Urothelium cell line (cell line): ENCODE results near the gene GPR176.

Source experiments
- DNase-seq: peaks from one replicate; pipeline ENCODE4 v3.0.0; 2011; ENCODE audit warnings: low spot score, mixed read lengths
- FAIRE-seq: peaks from 2 replicates; lab custom pipeline; 2011; peaks lifted over from hg19 to GRCh38; lab: Jason Lieb, UNC

GPR176 gene

GRCh38 chr15:39860200-39860599 lies 59.9 kb downstream of the GPR176 start:
- FAIRE-seq (no peak), DNase-seq (no peak)

DNA sequence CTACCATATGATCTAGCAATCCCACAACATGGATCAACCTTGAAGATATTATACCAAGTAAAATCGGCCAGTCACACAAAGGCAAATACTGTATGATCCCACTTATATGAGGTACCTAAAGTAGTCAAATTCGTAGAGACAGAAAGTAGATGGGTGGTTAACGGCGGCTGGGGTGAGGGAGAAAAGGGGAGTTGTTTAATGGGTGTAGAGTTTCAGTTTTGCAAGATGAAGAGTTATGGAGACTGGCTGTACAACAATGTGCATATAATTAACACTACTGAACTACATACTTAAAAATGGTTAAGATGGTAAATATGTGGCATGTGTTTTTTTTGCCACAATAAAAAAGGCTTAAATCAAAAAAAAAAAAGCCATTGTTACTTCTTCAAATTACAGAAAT lies 60.4 kb downstream of the GPR176 start:
- FAIRE-seq (no peak), DNase-seq (no peak)

DNA sequence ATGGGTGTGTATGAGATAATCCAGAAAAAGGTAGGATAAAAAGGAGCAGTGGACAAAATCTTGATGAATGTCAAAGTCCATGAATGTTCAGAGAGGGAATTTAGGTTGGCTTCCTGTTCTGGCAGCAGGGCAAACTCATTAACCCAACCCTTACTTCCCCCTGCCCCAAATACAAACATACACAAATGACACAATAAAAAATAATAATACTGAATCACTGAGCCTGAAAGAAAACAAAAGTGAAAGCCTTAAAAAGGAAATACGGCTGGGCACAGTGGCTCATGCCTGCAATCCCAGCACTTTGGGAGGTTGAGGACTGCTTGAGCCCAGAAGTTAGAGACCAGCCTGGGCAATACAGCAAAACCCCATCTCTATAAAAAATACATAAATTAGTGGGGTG lies 62.9 kb downstream of the GPR176 start:
- no peak for DNase-seq

DNA sequence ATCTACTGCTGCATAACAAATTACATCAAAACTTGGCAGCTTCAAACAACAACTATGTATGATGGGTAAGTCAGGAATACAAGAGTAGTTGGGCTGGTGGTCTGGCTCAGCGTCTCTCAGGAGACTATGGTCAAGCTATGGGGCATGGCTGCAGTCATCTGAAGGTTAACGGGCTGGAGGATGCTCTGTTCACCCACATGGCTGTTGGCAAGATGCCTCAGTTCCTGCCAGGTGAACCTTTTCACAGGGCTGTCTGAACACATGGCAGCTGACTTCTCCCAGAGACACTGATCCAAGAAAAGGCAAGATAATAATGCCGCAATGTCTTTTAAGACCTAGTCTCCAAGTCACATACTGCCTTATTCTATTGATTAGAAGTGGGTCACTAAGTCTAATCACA lies 63.7 kb downstream of the GPR176 start:
- DNase-seq (no peak), FAIRE-seq (no peak)

More for the DNA sequence above, 62.9 kb downstream of the GPR176 start:
- FAIRE-seq, result no peak

DNA sequence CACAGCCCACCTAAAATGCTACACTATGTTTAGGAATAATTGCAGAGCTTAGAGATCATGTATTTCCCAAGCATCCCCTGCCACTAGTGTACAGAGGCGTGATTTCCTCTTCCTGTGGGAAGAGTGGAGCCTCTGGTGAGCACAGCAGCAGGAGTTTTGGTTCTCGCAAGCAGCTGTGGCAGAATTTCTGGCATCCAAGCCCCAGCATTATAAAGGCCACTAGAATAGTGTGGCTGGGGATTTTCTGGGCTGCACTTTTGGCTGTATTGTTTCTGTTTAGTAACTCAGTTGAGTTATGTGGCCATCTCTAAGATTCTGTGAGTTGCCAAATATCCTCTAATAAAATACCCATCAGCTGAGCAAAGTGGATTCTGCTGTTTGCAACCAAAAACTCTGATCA lies 64.7 kb downstream of the GPR176 start:
- FAIRE-seq, result no peak
- DNase-seq, result no peak

- no peak for FAIRE-seq
- DNase-seq, result no peak
Observed at GRCh38 chr15:39854161-39854560, 65.9 kb downstream of the GPR176 start.

GRCh38 chr15:39852250-39852649 lies 67.8 kb downstream of the GPR176 start:
- DNase-seq, result no peak
- FAIRE-seq, result no peak

- no peak for FAIRE-seq
- DNase-seq, result no peak
Observed at GRCh38 chr15:39851500-39852092, 68.5 kb downstream of the GPR176 start.

DNA sequence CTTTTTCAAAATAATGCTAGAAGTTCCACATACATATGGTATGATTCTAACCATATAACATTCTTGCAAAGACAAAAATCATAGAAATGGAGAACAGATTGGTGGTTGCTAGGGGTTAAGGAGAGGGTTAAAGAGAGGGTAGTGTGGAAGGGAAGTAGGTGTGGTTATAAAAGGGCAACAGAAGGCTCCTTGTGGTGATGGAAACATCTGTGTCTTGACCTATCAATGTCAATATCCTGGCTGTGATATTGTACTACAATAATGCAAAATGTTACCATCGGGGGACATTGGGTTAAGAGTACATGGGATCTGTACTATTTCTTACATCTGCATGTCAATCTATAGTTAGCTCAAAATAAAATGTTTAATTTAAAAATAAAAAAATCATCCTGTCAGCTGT lies 69.6 kb downstream of the GPR176 start:
- FAIRE-seq, result no peak
- DNase-seq, result no peak

DNA sequence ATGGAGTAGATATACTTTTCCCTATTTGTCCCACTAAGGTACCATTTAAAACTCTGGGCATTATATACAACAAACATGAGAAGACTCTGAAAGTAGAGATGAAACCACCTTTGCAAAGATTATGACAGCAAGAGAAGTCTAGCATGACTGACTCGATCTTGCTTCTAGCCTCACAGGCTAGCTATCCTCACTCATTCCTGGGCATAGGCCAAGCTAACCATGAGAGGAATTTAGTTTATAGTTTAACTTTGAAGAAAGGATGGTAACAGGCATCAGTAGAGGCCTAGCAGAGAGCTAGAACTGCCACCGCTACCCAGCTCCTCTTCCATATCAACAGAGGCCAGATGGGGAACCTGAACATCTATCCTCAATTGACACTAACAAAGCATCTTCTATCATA lies 74.0 kb downstream of the GPR176 start:
- FAIRE-seq (no peak), DNase-seq (no peak)

GRCh38 chr15:39845582-39845981 lies 74.5 kb downstream of the GPR176 start:
- FAIRE-seq (no peak), DNase-seq (no peak)

GRCh38 chr15:39843565-39843964 lies 76.5 kb downstream of the GPR176 start:
- FAIRE-seq, result no peak
- no peak for DNase-seq

GRCh38 chr15:39837454-39837853 lies 82.6 kb downstream of the GPR176 start:
- FAIRE-seq (no peak), DNase-seq (no peak)

DNA sequence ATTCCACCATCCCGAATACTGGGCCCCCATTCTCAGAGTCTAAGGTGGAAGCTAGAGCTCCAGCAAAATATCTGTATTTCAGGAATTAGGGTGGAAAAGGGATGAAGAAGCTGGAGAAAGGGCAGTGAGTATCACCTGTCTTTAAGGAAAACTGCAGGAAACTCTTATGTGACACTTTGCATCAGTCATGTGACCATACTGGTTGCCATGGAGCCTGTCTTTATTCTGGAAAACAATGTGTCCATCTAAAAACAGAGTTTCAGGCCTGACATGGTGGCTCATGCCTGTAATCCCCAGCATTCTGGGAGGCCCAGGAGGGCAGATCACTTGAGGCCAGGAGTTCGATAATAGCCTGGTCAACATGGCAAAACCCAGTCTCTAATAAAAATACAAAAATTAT lies 84.5 kb downstream of the GPR176 start:
- FAIRE-seq (no peak), DNase-seq (no peak)

DNA sequence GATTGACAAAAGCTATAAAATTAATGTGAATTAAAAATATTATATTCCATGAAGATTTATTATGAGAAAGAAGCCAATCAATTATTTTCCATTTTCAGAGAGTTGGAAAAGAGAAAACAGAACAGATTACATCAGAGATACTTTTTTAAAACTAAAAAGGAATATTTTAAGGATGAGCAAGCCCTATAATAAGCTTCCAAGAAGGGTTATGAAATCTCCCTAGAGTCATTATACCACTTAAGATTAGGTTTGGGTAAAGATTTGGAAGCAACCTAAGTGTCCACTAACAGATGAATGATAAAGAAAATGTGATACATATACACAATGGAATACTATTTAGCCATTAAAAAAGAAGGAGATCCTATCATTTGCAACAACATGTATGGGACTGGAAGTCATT lies 85.8 kb downstream of the GPR176 start:
- DNase-seq (no peak), FAIRE-seq (no peak)

DNA sequence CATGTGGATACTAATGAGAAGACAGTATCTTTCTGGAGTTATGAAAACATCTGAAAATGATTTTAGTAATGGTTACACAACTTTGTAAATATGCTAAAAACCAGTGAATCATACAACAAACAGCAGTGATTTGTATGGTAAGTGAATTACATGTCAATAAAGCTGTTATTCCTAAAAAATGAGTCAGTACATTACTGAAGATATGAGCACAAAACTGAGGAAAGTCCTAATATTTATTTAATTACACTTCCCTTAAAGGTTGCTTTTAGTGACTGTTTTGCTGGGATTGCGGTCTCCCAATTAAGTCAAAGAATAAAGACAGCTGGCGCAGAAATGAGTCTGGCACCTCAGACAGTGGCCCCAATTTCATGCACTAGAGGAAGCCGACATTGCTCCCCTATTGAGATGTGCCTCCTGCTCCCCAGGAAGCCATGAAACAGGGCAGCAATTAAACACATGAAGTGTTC lies 86.5 kb downstream of the GPR176 start:
- DNase-seq (no peak), FAIRE-seq (no peak)

GRCh38 chr15:39830166-39830565 lies 89.9 kb downstream of the GPR176 start:
- DNase-seq, result no peak
- FAIRE-seq, result no peak

- FAIRE-seq (no peak), DNase-seq (no peak)
Observed at GRCh38 chr15:39828374-39828931, 91.6 kb downstream of the GPR176 start.

DNA sequence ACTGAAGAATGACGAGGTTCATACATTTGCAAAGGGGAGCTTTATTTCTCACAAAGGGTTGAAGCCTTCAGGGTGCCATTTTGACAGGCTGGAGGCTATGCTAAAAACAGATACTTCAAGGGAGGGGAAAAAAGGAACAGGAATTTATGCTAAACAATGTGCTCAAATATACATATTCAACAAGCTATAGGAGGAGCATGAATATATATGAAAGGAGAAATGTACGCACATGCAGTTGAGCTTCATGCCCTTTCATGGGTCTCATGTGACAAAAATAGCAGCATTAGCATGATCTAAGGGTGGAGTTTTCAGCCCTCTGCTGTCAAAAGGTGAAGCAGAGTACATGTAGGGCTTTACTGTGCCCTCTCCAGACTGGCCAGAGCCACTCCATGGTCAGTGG lies 93.1 kb downstream of the GPR176 start:
- DNase-seq (no peak), FAIRE-seq (no peak)

DNA sequence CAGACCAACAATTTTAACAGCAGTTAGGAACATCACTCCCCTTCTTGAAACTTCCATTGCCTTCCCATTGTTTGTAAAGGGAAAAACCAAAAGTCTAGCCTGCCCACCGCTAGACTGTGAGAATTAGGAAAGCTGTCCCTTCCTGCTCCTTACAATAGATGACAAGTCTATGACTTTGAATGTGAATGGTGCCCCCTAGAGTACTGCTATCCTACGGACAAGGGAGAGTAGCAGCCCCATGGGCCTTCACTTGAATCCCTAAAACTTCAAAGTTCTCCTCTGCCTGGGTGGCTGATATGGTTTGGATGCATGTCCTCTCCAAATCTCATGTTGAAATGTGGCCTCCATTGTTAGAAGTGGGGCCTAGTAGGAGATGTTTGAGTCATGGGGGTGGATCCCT lies 96.4 kb downstream of the GPR176 start:
- no peak for DNase-seq
- no peak for FAIRE-seq

- FAIRE-seq, result no peak
Observed at GRCh38 chr15:39820050-39820602, 99.9 kb downstream of the GPR176 start.

GRCh38 chr15:39819533-39819932 lies 100.5 kb downstream of the GPR176 start:
- no peak for DNase-seq
- no peak for FAIRE-seq

More at GRCh38 chr15:39820050-39820602, 99.9 kb downstream of the GPR176 start:
- no peak for DNase-seq

DNA sequence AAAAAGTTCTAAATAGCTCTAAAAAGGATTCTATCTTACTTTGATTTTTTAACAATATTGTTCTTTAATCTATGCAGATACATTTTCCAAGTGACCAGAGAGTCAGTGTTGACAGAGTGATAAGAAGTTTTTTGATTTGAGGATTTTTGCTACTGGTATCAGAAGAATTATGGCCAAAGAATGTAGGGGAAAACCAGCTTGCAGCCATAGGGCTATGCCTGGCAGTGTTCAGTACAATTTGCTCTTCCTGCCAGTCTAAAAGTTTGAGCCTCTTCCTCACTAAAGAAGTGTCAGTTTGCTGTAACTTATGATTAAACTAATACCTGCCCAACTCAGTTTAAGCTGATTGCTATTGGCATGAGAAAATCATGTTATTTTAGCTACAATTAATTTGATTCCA lies 102.2 kb downstream of the GPR176 start:
- no peak for FAIRE-seq
- DNase-seq, result no peak
